ENCODE measurements around the gene DUSP18. TPM values are rescaled to one million over a fixed set of nuclear protein-coding genes. Genes with fewer than 3 reads are reported as not detected.

DUSP18 gene
- total RNA-seq, 5 donors from 2014 or later (not counting 1 experiment from before 2014, with no cell fraction given), result 9.4 to 19.4 (median 18.8) TPM

GRCh38 chr22:30702856-30703255 lies 35.2 kb upstream of the DUSP18 start:
- Mint-ChIP-seq H3K27ac (no peak overlapping the region), H3K27me3 (no peaks in the 10 kb centered on the region), H3K36me3 (no peaks in the 10 kb centered on the region), H3K4me3 (no peak overlapping the region), H3K9me3 (no peaks in the 10 kb centered on the region), H3K4me1 (peaks cover 0 to 11% (median 2%) of the 10 kb centered on the region in 3 donors)
- Histone ChIP-seq H3K27me3 (replicated peaks in 1 of 2; ENCODE audit: control insufficient read depth in 2 of 2, extremely low read depth in 1 of 2, insufficient read depth in 2 of 2, low read length in 1 of 2) (peaks cover 0 to 4% of the 10 kb centered on the region in 2 experiments), H3K4me1 (ENCODE audit: control insufficient read depth in 1 of 2, extremely low read depth in 1 of 2, insufficient read depth in 2 of 2, low read length in 2 of 2) (peaks cover 0 to 15% of the 10 kb centered on the region in 2 experiments), H3K27ac (ENCODE audit: low read length) (no peak overlapping the region), H3K9me3 (no peaks in the 10 kb centered on the region), H3K4me3 (ENCODE audit: control insufficient read depth in 1 of 2, extremely low read depth in 1 of 2, low read length in 1 of 2) (no peak overlapping the region), H3K36me3 (ENCODE audit: control insufficient read depth in 2 of 2, extremely low read depth in 1 of 2, insufficient read depth in 1 of 2, low read length in 1 of 2) (no peaks in the 10 kb centered on the region)
- ATAC-seq (replicated peaks in 1 of 4), result no peak
- WGBS (ENCODE audit: insufficient coverage), result no CpG with 5 or more reads among the region's 1 CpG
- no peak for DNase-seq
- POLR2A ChIA-PET, result interaction anchor here in 1 of 2 donors (0.5 kb wide), 1 partner anchor 228 kb away, joined by 4 read pairs; no protein-coding TSS in a partner anchor
- CTCF ChIA-PET, result no interaction called here

GRCh38 chr22:30701872-30702271 lies 34.2 kb upstream of the DUSP18 start:
- no peaks in the 10 kb centered on the region for H3K36me3 ChIP-seq (ENCODE audit: control insufficient read depth in 2 of 2, extremely low read depth in 1 of 2, insufficient read depth in 1 of 2, low read length in 1 of 2)
- H3K27me3 ChIP-seq (replicated peaks in 1 of 2; ENCODE audit: control insufficient read depth in 2 of 2, extremely low read depth in 1 of 2, insufficient read depth in 2 of 2, low read length in 1 of 2), result peaks cover 0 to 4% of the 10 kb centered on the region in 2 experiments
- peaks cover 0 to 11% (median 2%) of the 10 kb centered on the region in 3 donors for H3K4me1 Mint-ChIP-seq
- no peaks in the 10 kb centered on the region for H3K9me3 ChIP-seq
- H3K27ac ChIP-seq (ENCODE audit: low read length), result no peak overlapping the region
- 100% methylated on average over 1 of the region's 1 CpG for WGBS (ENCODE audit: insufficient coverage)
- ATAC-seq (replicated peaks in 1 of 4), result no peak
- no peak for DNase-seq
- no peak overlapping the region for H3K27ac Mint-ChIP-seq
- ChIA-PET POLR2A (interaction anchor here in 1 of 2 donors (0.7 kb wide), 1 partner anchor 151 kb away, joined by 4 read pairs; no protein-coding TSS in a partner anchor), CTCF (interaction anchor here in 1 of 2 donors (0.7 kb wide), 1 partner anchor 116 kb away, joined by 5 read pairs; no protein-coding TSS in a partner anchor)
- no peaks in the 10 kb centered on the region for H3K27me3 Mint-ChIP-seq
- H3K4me1 ChIP-seq (ENCODE audit: control insufficient read depth in 1 of 2, extremely low read depth in 1 of 2, insufficient read depth in 2 of 2, low read length in 2 of 2), result peaks cover 0 to 15% of the 10 kb centered on the region in 2 experiments
- no peak overlapping the region for H3K4me3 Mint-ChIP-seq
- H3K36me3 Mint-ChIP-seq, result no peaks in the 10 kb centered on the region
- H3K9me3 Mint-ChIP-seq, result no peaks in the 10 kb centered on the region
- no peak overlapping the region for H3K4me3 ChIP-seq (ENCODE audit: control insufficient read depth in 1 of 2, extremely low read depth in 1 of 2, low read length in 1 of 2)

- Mint-ChIP-seq H3K9me3 (no peaks in the 10 kb centered on the region), H3K4me1 (peaks cover 13 to 19% (median 15%) of the 10 kb centered on the region in 3 donors), H3K4me3 (no peak overlapping the region), H3K27ac (no peak overlapping the region), H3K27me3 (peaks cover 0 to 15% of the 10 kb centered on the region in 2 donors), H3K36me3 (no peaks in the 10 kb centered on the region)
- Histone ChIP-seq H3K9me3 (no peaks in the 10 kb centered on the region), H3K4me3 (ENCODE audit: control insufficient read depth in 1 of 2, extremely low read depth in 1 of 2, low read length in 1 of 2) (no peak overlapping the region), H3K4me1 (ENCODE audit: control insufficient read depth in 1 of 2, extremely low read depth in 1 of 2, insufficient read depth in 2 of 2, low read length in 2 of 2) (peaks cover 0 to 16% of the 10 kb centered on the region in 2 experiments), H3K27ac (ENCODE audit: low read length) (no peak overlapping the region), H3K36me3 (ENCODE audit: control insufficient read depth in 2 of 2, extremely low read depth in 1 of 2, insufficient read depth in 1 of 2, low read length in 1 of 2) (no peaks in the 10 kb centered on the region), H3K27me3 (replicated peaks in 1 of 2; ENCODE audit: control insufficient read depth in 2 of 2, extremely low read depth in 1 of 2, insufficient read depth in 2 of 2, low read length in 1 of 2) (peaks cover 6 to 24% of the 10 kb centered on the region in 2 experiments)
- no peak for DNase-seq
- 95% methylated on average over 2 of the region's 7 CpGs for WGBS (ENCODE audit: insufficient coverage)
- no peak for ATAC-seq (replicated peaks in 1 of 4)
- ChIA-PET CTCF (no interaction called here), POLR2A (no interaction called here)
Observed at GRCh38 chr22:30697975-30698374, 30.3 kb upstream of the DUSP18 start.

- no peak overlapping the region for H3K27ac ChIP-seq (ENCODE audit: low read length)
- peaks cover 0 to 16% of the 10 kb centered on the region in 2 experiments for H3K4me1 ChIP-seq (ENCODE audit: control insufficient read depth in 1 of 2, extremely low read depth in 1 of 2, insufficient read depth in 2 of 2, low read length in 2 of 2)
- peaks cover 6 to 24% of the 10 kb centered on the region in 2 experiments for H3K27me3 ChIP-seq (replicated peaks in 1 of 2; ENCODE audit: control insufficient read depth in 2 of 2, extremely low read depth in 1 of 2, insufficient read depth in 2 of 2, low read length in 1 of 2)
- Mint-ChIP-seq H3K36me3 (no peaks in the 10 kb centered on the region), H3K9me3 (no peaks in the 10 kb centered on the region), H3K27me3 (peaks cover 0 to 15% of the 10 kb centered on the region in 2 donors), H3K4me1 (peaks cover 13 to 19% (median 15%) of the 10 kb centered on the region in 3 donors), H3K4me3 (peak overlapping the region; percentile 74 to 76 (median 75)), H3K27ac (peak overlapping the region; percentile 5 to 25)
- DNase-seq, result no peak
- WGBS (ENCODE audit: insufficient coverage), result 100% methylated on average over 3 of the region's 7 CpGs
- H3K9me3 ChIP-seq, result no peaks in the 10 kb centered on the region
- no peak for ATAC-seq (replicated peaks in 1 of 4)
- H3K36me3 ChIP-seq (ENCODE audit: control insufficient read depth in 2 of 2, extremely low read depth in 1 of 2, insufficient read depth in 1 of 2, low read length in 1 of 2), result no peaks in the 10 kb centered on the region
- no peak overlapping the region for H3K4me3 ChIP-seq (ENCODE audit: control insufficient read depth in 1 of 2, extremely low read depth in 1 of 2, low read length in 1 of 2)
- CTCF ChIA-PET, result no interaction called here
- POLR2A ChIA-PET, result no interaction called here
Observed at GRCh38 chr22:30695871-30696655, 28.4 kb upstream of the DUSP18 start.

GRCh38 chr22:30695351-30695851 lies 27.7 kb upstream of the DUSP18 start:
- peak overlapping the region in 1 of 2 donors; percentile 50 for H3K4me3 ChIP-seq (ENCODE audit: control insufficient read depth in 1 of 2, extremely low read depth in 1 of 2, low read length in 1 of 2)
- CTCF ChIA-PET, result no interaction called here
- DNase-seq (peak in 1 of 35 experiments; percentile 1), ATAC-seq (replicated peaks in 1 of 4) (no peak)
- H3K27ac ChIP-seq (ENCODE audit: low read length), result no peak overlapping the region
- H3K27me3 ChIP-seq (replicated peaks in 1 of 2; ENCODE audit: control insufficient read depth in 2 of 2, extremely low read depth in 1 of 2, insufficient read depth in 2 of 2, low read length in 1 of 2), result peaks cover 6 to 24% of the 10 kb centered on the region in 2 experiments
- WGBS (ENCODE audit: insufficient coverage), result 90% methylated on average over 15 of the region's 15 CpGs
- Mint-ChIP-seq H3K9me3 (no peaks in the 10 kb centered on the region), H3K27ac (peak overlapping the region; percentile 5 to 25), H3K4me3 (peak overlapping the region; percentile 74 to 76 (median 75)), H3K27me3 (peaks cover 0 to 15% of the 10 kb centered on the region in 2 donors), H3K4me1 (peaks cover 13 to 19% (median 15%) of the 10 kb centered on the region in 3 donors), H3K36me3 (no peaks in the 10 kb centered on the region)
- H3K9me3 ChIP-seq, result no peaks in the 10 kb centered on the region
- H3K4me1 ChIP-seq (ENCODE audit: control insufficient read depth in 1 of 2, extremely low read depth in 1 of 2, insufficient read depth in 2 of 2, low read length in 2 of 2), result peaks cover 0 to 16% of the 10 kb centered on the region in 2 experiments
- POLR2A ChIA-PET, result no interaction called here
- H3K36me3 ChIP-seq (ENCODE audit: control insufficient read depth in 2 of 2, extremely low read depth in 1 of 2, insufficient read depth in 1 of 2, low read length in 1 of 2), result no peaks in the 10 kb centered on the region

- H3K27ac Mint-ChIP-seq, result peak within 1 kb of the TSS; percentile 85 to 90
- Histone ChIP-seq H3K4me3 (ENCODE audit: control insufficient read depth in 1 of 2, extremely low read depth in 1 of 2, low read length in 1 of 2) (peak within 1 kb of the TSS; percentile 60 to 75), H3K36me3 (ENCODE audit: control insufficient read depth in 2 of 2, extremely low read depth in 1 of 2, insufficient read depth in 1 of 2, low read length in 1 of 2) (no peaks in the 10 kb centered on the region), H3K27me3 (replicated peaks in 1 of 2; ENCODE audit: control insufficient read depth in 2 of 2, extremely low read depth in 1 of 2, insufficient read depth in 2 of 2, low read length in 1 of 2) (peaks cover 6 to 24% of the 10 kb centered on the region in 2 experiments), H3K4me1 (ENCODE audit: control insufficient read depth in 1 of 2, extremely low read depth in 1 of 2, insufficient read depth in 2 of 2, low read length in 2 of 2) (peaks cover 0 to 16% of the 10 kb centered on the region in 2 experiments), H3K27ac (ENCODE audit: low read length) (peak within 1 kb of the TSS; percentile 34), H3K9me3 (no peaks in the 10 kb centered on the region)
- POLR2A ChIA-PET, result no interaction called here
- ATAC-seq (replicated peaks in 1 of 4) (peak; percentile 60 to 68 (median 65)), DNase-seq (peak in 22 of 35 experiments; percentile 5 to 43 (median 16))
- peaks cover 13 to 19% (median 15%) of the 10 kb centered on the region in 3 donors for H3K4me1 Mint-ChIP-seq
- no peaks in the 10 kb centered on the region for H3K9me3 Mint-ChIP-seq
- H3K4me3 Mint-ChIP-seq, result peak within 1 kb of the TSS; percentile 78 to 92 (median 88)
- CTCF ChIA-PET, result interaction anchor here in 1 of 2 donors (1.3 kb wide), 1 partner anchor 60 kb away, joined by 4 read pairs; no protein-coding TSS in a partner anchor
- H3K36me3 Mint-ChIP-seq, result no peaks in the 10 kb centered on the region
- H3K27me3 Mint-ChIP-seq, result peaks cover 0 to 15% of the 10 kb centered on the region in 2 donors
- 6% methylated on average over 88 of the region's 88 CpGs for WGBS (ENCODE audit: insufficient coverage)
Observed at GRCh38 chr22:30694640-30695350, 27.1 kb upstream of the DUSP18 start, which contains the start of gene OSBP2. Gene OSBP2 (plus strand): TSS chr22:30694874. CDS start chr22:30694910, 36 bp downstream.

Data from T-cell (primary cell).